HG03066 (cell line): ENCODE measurements around the gene GALNT14.

Source experiments
- ATAC-seq: cut with Tn5 transposase; IDR thresholded peaks from one replicate; pipeline ENCODE4 v1.9.1; 2021; ENCODE audit warnings: low read depth; ENCODE audit not compliant: unreplicated experiment

The GALNT14 gene

DNA sequence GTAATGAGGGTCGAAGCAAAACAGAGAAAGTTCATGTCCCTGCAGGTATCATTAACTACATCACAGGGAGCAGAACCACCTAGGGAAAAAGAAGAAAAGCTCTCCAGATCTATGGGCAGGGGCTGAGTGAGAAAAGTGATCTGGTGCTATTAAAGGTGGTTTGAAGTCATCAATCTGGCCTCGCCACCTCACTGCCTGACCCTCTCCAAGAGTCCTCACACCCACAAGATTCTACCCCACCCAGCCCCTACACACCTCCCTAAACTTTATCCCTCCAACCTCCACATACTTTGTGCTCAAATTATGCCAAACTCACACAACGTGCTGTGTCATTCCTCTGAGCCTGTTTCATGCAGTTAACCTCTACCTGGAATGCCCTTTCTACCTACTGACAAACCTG is 2.2 kb downstream of the GALNT14 start:
- ATAC-seq, result no peak

DNA sequence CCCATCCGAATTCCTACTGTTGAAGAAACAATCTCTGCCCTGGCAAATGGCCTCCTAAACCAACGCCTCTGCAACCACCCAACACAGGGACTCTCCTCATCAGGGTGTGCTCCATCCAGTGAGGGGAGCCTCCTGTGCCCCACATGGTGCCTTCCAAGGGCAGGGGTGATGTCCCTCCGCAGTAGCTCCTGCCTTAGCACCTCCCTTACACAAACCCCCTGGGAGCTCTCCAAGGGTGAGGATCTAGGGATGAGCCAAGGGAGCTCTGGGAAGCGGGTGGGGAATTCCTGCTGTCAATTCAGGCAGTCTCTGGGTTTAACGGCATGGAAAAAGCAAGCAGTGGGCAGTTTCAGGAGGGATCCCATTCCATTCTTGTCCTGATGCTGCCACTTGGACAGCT is 3.8 kb downstream of the GALNT14 start:
- ATAC-seq, result no peak

DNA sequence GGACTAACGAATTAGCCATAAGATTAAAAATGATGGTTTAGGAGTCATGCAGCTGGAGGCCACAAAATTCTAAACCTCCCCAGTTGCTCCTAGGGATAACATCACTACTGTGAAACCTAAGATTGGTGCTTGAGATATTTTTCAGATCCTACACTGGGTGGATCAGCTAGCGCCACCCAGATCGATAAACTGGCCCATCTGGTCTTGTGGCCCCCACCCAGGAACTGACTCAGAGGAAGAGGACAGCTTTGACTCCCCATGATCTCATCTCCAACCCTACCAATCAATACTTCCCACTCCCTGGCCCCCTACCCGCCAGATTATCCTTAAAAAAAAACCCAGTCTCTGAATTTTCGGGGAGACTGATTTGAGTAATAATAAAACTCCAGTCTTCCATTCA is 5.5 kb downstream of the GALNT14 start:
- no peak for ATAC-seq

DNA sequence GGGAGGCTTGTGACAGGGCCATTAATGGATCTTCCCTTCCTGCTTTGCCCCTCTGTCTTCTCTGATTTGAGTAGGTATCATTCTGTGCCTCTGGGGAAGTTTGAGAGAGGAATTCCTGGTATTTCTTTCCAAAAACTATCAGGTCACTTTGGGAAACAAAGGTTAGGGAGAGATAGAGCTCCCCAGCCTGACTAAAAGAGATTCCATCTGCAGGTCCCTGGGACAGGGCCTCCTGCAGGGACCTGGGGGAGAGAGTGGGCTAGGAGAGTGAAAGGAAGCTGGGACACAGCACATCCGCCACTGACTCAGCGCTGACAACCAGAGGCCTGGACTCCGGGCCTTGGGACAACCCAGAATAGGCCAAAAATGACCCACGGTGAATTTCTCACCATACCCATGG is 6.4 kb downstream of the GALNT14 start:
- ATAC-seq, result no peak

DNA sequence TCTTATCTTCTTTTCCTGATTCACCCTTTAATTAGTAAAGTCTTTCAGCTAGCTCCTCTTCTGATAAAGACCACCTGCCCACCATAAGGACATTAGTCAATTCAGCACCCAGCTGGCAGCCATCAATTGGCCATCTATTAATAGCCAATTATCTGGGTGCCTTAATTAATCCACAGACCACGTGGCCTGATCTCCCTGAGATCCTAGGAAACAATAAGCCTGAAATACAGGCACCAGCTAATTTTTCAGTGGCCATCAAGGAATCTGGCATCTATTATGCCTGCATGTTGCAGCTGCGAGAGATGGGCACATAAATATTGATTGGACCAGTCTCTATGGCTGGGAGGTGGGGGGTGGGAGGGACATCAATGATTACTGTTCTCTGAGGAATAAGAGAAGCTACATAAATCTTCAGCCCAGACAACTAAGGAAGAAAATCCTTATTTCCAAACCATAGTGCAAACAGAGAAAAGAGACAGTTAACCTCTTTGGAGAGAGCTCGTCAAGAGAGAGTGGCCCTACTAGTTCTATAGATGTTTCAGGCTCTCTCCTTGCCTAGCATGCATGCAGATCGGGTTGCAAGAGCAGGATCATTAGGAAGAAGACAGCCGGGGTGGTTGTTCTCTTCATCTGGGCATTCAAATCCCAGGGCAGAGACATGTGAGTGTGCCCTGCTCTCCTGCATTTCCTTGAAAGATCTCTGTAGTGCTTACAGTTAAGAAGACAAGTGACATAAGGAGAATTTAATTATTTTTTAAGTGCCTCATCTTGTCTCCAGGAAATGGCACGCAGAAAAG is 8.7 kb downstream of the GALNT14 start:
- no peak for ATAC-seq

DNA sequence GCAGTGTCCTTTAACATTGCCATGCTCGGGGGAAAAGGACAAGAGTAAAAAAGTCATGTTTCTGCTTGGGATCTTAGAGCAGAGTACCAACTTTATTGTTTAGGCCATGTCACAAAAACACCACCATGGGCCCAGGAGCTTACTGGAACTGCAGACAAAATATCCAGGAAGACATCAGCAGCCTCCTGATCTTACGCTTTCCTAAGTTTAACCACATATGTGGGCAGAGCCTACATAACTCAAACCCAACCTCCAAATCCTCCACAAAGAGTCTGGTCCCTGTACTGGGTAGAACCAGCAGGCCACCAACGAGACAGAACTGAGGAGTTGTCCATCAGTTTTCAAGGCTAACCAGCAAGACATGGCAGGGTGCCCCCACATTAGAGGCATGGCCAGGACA is 10.3 kb downstream of the GALNT14 start:
- ATAC-seq, result no peak

DNA sequence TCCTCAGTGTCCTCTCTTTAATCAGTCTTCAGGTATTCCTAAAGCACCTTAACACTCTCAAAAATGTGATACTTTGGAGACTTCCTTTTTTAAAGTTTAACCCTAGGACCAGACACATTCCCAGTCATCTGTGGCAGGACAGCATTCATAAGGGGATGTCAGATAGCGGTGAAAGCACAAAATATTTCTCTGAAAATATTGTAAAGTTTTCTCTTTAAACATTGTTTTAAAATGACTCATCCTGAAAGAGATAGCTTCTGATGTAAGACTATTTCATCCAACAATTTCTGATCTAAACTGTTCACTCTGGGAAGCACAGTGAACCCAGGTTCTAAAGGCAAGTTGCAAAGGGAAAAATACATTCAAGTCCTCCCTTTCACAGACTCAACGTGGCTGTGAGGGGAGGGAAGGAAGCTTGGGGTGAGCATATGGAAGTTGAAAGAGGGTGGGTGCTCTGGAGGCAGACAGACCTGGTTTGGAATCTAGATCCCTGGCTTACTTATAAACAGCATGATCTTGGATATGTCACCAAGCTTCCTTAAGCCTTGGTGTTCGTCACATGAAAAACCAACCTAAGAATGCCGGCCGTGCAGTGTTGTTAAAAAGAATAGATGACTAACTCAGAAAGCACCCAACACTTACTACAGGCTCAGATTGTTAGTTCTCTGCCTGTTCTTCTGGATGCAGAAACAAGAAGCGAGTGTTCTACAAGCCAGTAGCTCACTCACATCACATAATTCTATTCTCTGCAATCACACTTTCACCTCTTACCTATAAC is 12.1 kb downstream of the GALNT14 start:
- no peak for ATAC-seq

DNA sequence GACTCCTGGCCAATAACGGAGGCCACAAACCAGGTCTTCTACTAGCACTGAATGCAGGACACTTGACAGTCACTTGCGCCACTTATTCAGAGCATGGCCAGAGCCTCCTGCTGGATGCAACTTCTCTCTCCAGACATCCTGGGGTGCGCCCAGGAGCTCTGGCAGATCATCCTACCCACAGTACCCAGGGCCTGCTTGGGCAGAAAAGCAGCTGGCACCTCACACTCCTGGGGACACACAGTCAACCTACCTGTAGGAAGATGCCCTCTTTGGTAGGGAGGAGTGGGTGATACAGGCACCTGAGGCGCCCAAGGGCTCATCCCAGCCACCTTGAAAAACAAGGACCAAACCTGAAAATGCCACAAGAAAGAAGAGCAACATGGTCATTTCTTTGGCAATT is 13.3 kb downstream of the GALNT14 start:
- no peak for ATAC-seq

DNA sequence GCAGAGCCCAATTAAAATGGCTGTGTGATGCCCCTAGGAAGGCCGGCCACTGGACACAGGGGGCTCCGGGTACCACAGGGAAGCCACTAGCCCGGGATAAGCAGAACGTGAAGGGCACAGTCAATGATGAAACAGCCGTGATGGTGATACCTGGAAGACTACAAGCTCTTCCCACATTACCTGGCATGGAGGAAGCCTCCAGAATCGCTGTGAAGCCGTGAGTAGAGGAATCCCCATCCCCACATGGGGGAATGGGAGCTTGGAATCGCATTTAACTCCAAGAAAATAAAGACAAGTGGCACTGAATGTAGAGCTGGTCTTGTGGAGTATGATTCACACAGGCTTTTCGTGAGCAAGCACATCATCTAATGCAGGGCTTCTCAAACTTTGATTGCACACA is 16.1 kb downstream of the GALNT14 start:
- no peak for ATAC-seq

DNA sequence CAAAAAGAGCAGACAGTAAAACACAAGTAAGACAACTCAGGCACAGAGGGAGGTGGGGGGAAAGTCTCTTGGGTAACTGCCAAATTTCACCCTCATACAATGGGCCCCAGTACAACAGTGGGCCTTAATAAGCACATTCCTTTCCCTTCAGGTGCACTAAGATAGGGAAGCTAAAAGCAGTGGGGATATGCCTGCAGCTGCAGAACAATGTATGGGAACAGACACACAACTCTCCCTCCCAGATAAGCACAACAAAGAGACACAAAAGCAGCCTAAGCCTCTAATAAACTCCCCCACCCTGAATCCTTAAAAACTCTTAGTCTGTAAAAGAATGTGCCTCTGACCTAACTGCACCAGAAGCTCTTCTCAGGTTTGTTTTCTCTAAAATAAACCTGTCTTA is 24.5 kb downstream of the GALNT14 start:
- no peak for ATAC-seq

DNA sequence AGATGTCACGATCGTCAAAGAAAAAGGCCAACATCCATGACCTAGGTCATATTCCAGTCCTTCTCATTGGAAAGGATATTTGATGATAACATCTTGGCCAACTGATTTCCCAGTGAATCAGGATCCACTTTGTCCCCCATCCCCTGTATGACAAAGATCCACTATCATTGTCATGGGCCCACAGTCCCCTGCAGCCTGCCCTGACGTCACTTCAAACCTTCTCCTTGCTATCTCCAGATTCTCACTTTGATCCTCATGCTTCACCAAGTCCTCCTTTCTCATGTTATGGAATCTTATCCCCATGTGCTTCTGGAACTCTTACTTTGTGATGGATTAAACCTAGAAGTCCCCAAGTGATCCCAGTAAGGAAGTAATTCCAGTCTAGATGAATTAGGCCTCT is 25.7 kb downstream of the GALNT14 start:
- no peak for ATAC-seq

DNA sequence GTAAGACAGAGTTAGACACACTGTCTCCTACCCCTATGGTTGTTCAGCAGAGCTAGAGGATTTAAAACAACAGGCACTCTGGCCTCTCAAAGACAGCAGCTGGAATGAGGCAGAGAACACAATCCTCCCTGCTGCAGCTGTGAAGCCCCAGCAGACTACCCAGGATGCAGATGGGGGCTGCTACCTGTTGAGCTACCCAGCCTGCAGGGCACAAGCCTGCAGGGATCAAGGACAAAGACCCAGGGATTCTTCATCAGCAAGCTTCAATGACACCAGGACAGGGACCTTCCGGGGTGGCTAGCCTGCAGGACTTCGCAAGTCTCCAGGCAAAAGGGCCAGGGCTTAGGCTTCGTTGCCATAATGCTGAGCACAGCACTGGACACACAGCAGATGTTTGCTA is 27.2 kb downstream of the GALNT14 start:
- no peak for ATAC-seq

DNA sequence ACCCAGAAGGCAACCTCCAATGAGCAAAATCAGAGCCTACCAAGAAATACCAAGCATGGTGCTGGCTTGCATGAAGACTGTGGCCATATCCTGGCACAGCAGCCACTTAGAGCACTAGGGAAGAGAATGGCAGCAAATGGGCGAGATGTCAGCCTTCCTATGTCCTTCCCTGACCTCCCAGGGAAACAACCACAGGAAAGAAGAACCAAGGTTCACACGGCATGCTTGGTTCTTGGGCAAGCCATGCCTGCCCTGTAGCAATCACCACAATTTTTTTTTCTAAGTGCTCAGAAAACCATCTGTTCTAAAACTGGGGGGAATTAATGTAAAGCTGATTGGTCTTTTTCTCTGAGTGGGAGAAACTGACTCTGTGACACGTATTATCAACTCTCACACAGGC is 27.8 kb downstream of the GALNT14 start:
- no peak for ATAC-seq

DNA sequence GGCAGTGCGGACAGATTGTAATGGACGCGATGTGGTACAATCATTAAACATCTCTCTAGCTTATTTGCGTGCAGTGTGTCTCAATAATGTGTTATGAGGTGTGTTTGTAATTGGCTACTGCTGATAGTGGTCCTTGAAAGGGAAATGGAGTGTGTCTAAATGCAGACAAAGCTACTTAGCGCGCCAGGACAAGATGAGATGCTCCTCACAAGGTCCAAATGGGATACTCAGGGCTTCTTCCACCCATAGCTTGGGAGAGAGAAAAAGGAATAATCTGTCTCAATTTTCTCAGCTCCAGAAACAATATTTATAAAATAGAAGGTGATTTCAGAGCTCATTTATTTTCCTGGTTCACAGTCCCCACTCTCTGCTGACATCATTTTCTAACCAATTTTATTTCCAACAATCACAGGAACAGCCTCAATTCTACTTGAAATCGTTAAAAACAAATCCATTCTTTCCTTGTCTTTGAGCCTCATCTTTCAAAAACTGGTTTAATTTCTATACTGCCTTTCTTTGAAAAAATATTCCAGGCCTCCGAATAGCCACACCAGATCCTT is 28.5 kb downstream of the GALNT14 start:
- no peak for ATAC-seq

DNA sequence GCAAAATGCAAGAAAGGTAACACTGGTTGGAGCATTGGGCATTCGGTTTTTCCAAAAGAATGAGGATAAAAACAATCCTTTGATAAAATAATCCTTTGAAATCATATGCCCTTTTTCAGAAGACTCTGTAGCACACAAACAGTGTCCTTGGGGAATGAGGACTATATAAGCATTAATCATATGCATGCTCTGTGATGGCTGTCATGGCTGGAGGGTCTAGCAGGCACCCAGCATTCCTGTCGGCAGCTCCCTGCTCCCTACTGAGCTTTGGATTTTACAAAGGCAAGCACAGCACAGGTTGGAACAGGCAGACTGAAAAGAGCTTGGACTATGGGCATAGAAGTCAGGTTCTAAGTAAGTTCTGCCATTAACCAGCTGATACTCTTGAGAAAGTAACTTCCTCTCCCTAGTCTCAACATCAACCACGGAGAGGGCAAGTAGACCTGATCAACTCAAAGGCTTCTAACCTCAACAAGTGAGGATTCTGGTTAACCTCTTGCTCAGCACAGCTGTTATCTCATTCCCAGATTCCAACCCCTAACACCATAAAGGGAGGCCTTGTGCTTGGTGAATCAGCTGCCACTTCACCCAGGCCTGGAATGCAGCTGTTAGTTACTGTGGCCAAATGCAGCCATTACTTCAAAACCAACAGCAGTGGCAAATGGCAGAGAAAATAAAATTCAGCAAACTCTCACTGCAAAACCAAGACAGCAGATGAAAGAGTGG is 29.5 kb downstream of the GALNT14 start:
- ATAC-seq, result no peak

DNA sequence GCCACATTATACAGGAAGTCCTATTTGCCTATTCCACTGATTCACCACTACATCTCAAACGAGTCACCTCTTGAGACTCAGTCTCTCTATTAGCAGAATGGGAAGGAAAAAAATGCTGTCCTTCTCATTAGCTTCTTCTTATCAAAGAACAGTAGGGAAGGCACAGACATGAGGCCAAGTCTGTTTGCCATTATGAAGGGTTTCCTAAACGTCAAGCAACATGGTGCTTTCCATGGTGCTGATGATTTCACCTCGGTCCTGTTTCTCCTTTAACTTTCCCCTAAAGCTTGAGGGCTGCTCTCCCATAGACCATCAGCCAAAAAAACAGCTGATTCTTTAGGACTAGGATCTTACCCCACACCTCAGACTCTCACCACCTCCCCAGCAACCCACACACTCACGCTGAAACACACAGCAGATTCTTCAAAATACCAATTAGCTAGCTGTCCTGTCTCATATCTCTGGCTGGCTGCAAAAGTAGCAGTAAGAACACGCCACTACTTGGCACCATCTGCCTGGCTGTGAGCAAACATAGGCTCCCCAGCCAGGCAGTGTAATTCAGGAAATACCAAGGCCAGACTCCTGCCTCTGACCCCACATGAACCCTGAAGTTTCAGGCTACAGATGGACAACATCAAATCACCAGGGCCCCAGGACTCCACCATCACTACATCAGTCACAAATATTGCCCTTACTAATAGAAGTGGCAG is 30.5 kb downstream of the GALNT14 start:
- ATAC-seq, result no peak

DNA sequence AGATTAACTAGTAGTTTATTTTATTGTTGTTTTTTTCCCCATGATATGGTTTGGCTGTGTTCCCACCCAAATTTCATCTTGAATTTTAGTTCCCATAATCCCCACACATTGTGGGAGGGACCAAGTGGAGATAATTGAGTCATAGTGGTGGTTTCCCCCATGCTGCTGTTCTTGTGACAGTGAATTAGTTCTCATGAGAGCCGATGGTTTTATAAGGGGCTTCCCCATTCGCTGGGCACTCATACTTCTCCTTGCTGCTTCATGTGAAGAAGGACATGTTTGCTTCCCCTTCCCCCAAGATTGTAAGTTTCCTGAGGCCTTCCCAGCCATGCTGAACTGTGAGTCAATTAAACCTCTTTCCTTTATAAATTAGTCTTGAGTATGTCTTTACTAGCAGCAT is 36.5 kb downstream of the GALNT14 start:
- ATAC-seq, result no peak

DNA sequence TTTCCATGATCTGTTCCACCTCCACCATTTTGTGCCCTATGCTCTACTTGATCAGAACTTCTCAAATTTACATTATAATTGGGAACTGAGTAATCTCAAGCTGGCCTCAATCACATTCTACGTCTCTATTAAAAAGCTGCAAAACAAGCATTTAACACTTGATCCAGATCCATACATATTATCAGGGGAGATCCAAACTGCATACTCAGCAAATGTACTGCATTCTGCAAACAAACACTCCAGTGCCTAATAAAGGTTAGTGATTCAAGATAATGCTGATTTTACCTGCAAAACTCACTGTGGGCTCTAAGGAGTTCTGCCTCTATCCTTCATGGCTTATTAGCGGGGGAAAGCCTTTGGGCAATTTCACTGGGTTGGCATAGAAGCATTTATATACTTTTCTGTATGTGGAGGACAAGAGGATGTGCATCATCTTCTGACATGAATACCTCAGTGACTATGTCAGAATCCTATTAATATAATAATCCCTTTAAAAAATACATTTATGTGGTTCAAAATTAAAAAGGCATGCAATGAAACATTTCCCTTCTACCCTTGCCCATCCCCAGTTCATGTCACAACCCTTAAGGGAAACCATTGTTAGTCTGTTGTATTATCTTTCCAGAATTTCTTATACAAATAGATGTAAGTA is 40.2 kb downstream of the GALNT14 start:
- no peak for ATAC-seq

DNA sequence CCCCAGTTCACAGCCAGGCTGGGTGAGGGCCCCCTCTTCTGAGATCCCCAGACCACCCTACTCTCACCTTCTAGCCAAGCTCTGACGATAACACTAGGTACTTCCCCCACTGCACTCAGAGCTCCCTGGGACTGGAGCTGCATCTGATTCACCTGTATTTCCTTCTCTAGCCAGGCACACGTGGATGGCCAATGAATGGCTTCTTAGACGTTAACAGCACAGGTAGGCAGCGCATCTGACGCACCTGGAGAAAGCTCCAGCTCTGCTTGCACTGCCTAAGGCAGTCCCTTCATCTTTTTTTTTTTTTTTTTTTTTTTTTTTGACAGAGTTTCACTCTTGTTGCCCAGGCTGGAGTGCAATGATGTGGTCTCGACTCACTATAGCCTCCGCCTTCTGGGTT is 48.1 kb downstream of the GALNT14 start:
- ATAC-seq, result no peak

DNA sequence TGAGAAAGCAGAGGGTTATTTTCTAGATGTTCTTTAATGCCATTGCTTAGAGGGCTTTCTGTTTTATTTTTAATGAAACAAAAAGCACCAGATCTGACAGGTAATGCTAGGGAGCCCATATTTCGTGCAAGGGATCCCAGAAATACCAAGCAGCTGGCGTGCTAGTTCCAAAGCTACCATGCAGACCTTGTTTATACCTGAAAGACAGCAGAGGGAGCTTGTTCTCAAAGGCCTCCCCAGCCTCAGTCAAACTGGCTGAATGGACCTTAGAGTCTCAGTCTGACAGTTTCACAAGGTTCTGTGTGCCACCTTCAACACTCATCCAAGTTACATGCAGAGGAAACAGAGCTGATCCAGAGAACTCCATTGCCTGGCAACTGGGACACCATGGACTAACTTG is 48.6 kb downstream of the GALNT14 start:
- no peak for ATAC-seq
